ENCODE data around the gene PKP1.
"Not testable (repeated sequence)": the region's sequence is repeated elsewhere in the genome, so short reads cannot be mapped to it uniquely, and the experiment has no call there.

The PKP1 gene, protein sequence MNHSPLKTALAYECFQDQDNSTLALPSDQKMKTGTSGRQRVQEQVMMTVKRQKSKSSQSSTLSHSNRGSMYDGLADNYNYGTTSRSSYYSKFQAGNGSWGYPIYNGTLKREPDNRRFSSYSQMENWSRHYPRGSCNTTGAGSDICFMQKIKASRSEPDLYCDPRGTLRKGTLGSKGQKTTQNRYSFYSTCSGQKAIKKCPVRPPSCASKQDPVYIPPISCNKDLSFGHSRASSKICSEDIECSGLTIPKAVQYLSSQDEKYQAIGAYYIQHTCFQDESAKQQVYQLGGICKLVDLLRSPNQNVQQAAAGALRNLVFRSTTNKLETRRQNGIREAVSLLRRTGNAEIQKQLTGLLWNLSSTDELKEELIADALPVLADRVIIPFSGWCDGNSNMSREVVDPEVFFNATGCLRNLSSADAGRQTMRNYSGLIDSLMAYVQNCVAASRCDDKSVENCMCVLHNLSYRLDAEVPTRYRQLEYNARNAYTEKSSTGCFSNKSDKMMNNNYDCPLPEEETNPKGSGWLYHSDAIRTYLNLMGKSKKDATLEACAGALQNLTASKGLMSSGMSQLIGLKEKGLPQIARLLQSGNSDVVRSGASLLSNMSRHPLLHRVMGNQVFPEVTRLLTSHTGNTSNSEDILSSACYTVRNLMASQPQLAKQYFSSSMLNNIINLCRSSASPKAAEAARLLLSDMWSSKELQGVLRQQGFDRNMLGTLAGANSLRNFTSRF

DNA sequence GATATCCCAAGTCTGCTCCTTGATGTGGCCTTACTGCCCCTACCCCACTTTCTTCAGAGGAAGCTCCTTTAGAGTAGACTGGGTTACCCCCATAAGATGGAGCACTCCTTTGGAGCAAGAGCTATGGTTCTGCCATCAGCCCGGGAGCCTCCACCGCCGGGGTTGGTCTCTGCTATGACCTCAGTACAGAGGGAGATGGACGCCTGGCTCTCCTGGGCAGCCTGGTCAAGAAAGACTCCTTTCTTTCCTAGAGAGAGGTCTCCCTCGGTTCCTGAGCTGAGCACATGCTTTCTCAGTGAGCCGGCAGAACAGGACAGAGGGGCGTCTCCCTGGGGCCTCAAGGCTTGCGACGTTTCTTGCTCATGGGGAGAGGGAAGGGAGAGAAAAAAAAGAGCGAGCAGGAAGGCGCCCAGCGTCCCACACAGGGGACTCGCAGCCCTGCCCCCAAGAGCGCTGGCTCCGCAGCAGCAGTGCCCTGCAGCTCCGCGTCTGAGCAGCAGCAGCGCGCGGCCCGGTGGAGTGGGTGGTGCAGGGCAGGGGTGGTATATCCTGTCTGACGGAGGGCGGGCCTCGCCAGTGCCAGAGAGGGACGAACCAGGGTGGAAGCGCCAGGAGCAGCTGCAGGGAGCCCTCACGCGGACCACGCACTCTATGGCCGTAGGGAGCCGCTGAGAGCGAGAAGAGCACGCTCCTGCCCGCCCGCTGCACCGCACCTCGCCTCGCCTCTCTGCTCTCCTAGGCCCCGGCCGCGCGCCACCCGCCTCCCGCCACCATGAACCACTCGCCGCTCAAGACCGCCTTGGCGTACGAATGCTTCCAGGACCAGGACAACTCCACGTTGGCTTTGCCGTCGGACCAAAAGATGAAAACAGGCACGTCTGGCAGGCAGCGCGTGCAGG is at the start of gene PKP1:
Gene PKP1, plus strand, starts transcription at position 576 of the 899 bp plus-strand sequence. Its CDS starts 197 bp downstream, at position 773.
- TF ChIP-seq, protein P1, sequence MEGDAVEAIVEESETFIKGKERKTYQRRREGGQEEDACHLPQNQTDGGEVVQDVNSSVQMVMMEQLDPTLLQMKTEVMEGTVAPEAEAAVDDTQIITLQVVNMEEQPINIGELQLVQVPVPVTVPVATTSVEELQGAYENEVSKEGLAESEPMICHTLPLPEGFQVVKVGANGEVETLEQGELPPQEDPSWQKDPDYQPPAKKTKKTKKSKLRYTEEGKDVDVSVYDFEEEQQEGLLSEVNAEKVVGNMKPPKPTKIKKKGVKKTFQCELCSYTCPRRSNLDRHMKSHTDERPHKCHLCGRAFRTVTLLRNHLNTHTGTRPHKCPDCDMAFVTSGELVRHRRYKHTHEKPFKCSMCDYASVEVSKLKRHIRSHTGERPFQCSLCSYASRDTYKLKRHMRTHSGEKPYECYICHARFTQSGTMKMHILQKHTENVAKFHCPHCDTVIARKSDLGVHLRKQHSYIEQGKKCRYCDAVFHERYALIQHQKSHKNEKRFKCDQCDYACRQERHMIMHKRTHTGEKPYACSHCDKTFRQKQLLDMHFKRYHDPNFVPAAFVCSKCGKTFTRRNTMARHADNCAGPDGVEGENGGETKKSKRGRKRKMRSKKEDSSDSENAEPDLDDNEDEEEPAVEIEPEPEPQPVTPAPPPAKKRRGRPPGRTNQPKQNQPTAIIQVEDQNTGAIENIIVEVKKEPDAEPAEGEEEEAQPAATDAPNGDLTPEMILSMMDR (IDR thresholded peaks at IDR 0.05; ENCODE audit: low read depth, low read length): no peak

DNA sequence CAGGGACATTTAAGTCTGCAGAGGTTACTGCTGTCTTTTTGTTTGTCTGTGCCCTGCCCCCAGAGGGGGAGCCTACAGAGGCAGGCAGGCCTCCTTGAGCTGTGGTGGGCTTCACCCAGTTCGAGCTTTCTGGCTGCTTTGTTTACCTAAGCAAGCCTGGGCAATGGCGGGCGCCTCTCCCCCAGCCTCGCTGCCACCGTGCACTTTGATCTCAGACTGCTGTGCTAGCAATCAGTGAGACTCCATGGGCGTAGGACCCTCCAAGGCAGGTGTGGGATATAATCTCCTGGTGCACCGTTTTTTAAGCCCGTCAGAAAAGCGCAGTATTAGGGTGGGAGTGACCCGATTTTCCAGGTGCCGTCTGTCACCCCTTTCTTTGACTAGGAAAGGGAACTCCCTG is 43.7 kb upstream of the PKP1 start:
- H3K4me3 ChIP-seq (ENCODE audit: low read depth, low read length): not testable (repeated sequence)

More for the DNA sequence above, at the start of gene PKP1:
- peak within 1 kb of the TSS; percentile 27; the same call in 1 of the 2 replicates for H3K4me3 ChIP-seq (ENCODE audit: low read depth, low read length)

DNA sequence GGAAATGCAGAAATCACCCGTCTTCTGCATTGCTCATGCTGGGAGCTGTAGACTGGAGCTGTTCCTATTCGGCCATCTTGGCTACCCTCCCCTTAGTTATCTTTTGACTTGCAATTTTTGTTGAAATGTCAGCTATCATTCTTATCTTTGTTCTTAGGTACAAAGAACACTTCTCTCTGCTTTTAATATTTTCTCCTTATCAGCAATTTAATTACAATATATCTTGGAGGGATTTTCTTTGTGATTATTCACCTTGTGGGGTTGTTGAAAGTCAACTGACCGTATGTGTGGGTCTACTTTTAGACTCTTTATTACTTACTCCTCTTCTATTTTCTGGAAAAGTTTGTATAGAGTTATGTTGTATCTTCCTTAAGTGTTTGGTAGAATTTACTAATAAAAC is 43.1 kb upstream of the PKP1 start:
- TF ChIP-seq, protein P1 (IDR thresholded peaks at IDR 0.05; ENCODE audit: low read depth, low read length): no peak
- no peak overlapping the region for H3K4me3 ChIP-seq (ENCODE audit: low read depth, low read length)

DNA sequence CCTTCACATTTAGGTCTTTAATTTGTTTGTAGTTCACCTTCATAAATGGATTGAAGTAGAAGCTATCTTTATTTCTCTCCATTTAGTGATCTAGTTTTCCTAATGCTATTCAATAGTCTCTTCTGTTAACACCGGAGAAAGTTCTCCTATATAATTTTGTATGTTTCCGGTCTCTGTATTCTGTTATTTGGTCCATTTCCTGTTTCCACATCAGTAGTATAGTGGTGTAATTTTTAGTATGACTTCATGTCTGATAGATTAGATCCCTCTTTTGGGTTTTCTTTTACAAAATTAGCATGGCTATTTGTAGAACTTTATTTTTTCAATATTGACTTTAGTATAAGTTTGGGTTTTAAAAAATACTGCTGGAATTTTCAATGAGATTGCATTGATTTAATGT is 41.6 kb upstream of the PKP1 start:
- TF ChIP-seq, protein P1 (IDR thresholded peaks at IDR 0.05; ENCODE audit: low read depth, low read length): no peak
- H3K4me3 ChIP-seq (ENCODE audit: low read depth, low read length): no peak overlapping the region

DNA sequence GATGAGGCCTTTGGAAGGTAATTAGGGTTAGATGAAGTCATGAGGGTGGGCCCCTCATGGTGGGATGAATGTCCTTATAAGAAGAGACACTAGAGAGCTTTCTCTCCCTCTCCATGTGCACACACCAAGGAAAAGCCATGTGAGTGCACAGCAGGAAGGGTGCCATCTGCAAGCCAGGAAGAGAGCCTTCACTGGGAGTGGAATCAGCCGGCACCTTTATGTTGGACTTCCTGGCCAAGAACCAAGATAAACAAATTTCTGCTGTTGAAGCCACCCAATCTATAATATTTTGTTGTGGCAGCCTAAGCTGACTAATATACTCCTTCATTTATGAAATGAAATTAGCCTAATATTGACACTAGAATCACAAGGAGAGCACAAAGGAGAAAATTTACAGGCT is 38.2 kb upstream of the PKP1 start:
- no peak overlapping the region for H3K4me3 ChIP-seq (ENCODE audit: low read depth, low read length)
- TF ChIP-seq, protein P1 (IDR thresholded peaks at IDR 0.05; ENCODE audit: low read depth, low read length): no peak

DNA sequence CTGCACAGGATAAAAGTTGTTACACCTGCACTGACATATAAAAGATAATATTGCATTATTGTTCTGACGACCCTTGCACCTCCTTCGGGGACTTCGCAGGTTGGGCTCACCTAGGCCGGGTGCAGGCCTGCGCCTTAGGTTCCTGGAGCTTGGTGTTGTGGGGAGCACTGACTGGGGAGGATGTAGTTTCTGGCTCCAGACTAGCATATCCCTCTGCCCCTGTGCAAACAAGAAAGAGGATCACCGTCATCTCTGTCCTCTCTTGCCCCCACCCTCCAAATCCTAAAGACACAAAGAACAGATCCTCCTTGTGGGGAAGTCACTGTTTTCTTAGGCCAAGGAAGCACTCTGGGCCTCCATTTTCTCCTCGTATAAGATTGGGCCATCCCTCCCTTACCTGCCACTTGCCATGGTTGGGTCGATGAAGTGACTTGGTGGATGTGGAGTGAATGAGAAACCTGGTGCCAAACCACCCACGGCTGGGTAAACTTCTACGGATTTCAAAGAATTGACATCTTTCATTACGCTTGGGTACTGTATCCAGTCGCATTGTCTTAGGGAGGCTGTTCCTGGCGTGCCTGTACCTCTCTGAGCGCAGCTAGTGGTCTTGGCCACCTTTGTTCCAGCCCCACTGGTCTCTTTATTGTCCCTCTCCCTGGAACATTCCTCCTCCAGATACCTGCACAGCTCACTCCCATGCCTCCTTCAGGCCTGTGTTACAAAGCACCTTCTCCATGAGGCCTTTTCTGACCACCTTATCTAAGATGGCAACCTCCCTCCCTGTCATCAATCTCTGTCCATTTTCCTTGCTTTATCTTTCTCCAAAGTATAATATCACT is 34.4 kb upstream of the PKP1 start:
- no peak overlapping the region for H3K4me3 ChIP-seq (ENCODE audit: low read depth, low read length)
- TF ChIP-seq, protein P1 (IDR thresholded peaks at IDR 0.05; ENCODE audit: low read depth, low read length): no peak
